ENCODE measurements around the gene NECTIN3. TPM values are rescaled to one million over a fixed set of nuclear protein-coding genes. Genes with fewer than 3 reads are reported as not detected.

Gene NECTIN3
- total RNA-seq, 6 experiments from 2014 or later, result 15.1 to 31.0 (median 23.1) TPM

DNA sequence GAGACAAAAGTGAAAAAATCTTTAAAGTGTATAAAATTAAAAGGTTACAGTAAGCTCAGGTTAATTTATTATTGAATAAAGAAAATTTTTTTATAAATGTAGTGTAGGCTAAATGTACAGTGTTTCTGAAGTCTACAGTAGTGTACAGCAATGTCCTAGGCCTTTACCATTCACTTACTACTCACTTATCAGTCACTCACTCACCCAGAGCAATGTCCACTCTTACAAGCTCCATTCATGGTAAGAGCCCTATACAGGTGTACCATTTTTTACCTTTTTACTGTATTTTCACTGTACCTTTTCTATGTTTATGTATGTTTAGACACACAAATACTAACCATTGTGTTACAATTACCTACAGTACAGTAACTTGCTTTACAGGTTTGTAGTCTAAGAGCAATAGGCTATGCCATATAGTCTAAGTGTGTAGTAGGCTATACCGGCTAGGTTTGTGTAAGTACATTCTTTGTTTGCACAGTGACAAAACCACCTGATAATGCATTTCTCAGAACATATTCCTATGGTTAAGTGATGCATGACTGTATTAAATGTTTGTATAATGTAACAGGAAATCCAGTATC lies 38.1 kb upstream of the NECTIN3 start:
- 77% methylated on average over 1 of the region's 1 CpG for WGBS (ENCODE audit: insufficient coverage, low coverage, low lambda C conversion rate, missing lambda C conversion rate)
- ATAC-seq, result no peak
- Histone ChIP-seq H3K36me3 (no peaks in the 10 kb centered on the region), H3K9me3 (no peaks in the 10 kb centered on the region), H3K27ac (no peak overlapping the region), H3K4me1 (no peaks in the 10 kb centered on the region), H3K27me3 (no peaks in the 10 kb centered on the region), H3K4me3 (no peak overlapping the region)
- TF ChIP-seq, protein P1, sequence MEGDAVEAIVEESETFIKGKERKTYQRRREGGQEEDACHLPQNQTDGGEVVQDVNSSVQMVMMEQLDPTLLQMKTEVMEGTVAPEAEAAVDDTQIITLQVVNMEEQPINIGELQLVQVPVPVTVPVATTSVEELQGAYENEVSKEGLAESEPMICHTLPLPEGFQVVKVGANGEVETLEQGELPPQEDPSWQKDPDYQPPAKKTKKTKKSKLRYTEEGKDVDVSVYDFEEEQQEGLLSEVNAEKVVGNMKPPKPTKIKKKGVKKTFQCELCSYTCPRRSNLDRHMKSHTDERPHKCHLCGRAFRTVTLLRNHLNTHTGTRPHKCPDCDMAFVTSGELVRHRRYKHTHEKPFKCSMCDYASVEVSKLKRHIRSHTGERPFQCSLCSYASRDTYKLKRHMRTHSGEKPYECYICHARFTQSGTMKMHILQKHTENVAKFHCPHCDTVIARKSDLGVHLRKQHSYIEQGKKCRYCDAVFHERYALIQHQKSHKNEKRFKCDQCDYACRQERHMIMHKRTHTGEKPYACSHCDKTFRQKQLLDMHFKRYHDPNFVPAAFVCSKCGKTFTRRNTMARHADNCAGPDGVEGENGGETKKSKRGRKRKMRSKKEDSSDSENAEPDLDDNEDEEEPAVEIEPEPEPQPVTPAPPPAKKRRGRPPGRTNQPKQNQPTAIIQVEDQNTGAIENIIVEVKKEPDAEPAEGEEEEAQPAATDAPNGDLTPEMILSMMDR (IDR thresholded peaks at IDR 0.05), result no peak
- TF ChIP-seq POLR2A (IDR thresholded peaks at IDR 0.05), result no peak
- no peak for DNase-seq
- intact Hi-C loops (cut with DNase I), result no loop called here

DNA sequence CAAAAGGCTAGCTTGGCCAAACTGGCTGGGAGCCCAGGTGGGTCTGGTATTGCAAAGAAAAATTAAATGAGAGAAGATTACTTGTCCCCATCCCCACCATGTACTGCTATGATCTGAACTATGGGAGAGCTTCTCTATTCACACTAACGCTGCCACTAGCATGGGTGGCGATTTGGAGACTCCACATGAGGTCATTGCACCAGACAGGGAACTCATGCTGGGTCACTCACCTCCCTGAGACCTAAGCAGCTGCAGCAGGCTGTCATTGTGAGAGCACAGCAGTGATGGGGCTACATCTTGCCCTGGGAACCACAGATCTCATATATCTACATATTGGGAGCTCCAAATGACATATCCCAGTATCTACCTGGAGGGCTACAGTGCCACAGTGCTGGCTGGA lies 36.3 kb upstream of the NECTIN3 start:
- TF ChIP-seq, protein P1 (IDR thresholded peaks at IDR 0.05), result no peak
- TF ChIP-seq POLR2A (IDR thresholded peaks at IDR 0.05), result no peak
- 40% methylated on average over 1 of the region's 2 CpGs for whole genome bisulfite sequencing (ENCODE audit: insufficient coverage, low coverage, low lambda C conversion rate, missing lambda C conversion rate)

DNA sequence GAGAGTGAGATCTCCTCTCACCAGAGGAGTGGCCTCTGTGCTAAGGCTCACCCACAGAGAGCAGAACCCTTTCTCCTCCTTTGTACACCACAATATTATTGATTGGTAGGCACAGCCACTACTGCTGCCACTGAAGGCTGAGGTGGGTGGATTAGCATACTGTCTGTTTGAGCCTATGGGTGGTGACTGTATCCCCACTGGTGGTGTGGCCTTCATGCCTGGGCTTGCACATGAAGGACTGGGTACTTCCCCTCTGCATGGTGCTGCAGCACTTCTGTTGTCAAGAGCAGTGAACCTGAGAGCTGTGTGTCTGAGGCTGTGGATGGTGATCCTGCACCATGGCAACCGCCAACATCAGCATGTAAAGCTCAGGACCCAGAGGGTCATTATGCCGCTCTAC lies 35.7 kb upstream of the NECTIN3 start:
- intact Hi-C loops (cut with DNase I), result no loop called here
- DNase-seq (no peak), ATAC-seq (no peak)
- H3K9me3 ChIP-seq, result no peaks in the 10 kb centered on the region
- H3K4me1 ChIP-seq, result no peaks in the 10 kb centered on the region
- WGBS (ENCODE audit: insufficient coverage, low coverage, low lambda C conversion rate, missing lambda C conversion rate), result no CpG with 5 or more reads among the region's 2 CpGs
- no peaks in the 10 kb centered on the region for H3K27me3 ChIP-seq
- TF ChIP-seq POLR2A (IDR thresholded peaks at IDR 0.05), result no peak
- TF ChIP-seq, protein P1 (IDR thresholded peaks at IDR 0.05), result no peak
- no peak overlapping the region for H3K27ac ChIP-seq
- no peaks in the 10 kb centered on the region for H3K36me3 ChIP-seq
- H3K4me3 ChIP-seq, result no peak overlapping the region

More for the DNA sequence above, 36.3 kb upstream of the NECTIN3 start:
- no peaks in the 10 kb centered on the region for H3K27me3 ChIP-seq
- DNase-seq (no peak), ATAC-seq (peak in 3 of 4 donors; percentile 56 to 79 (median 60))
- no peak overlapping the region for H3K4me3 ChIP-seq
- H3K27ac ChIP-seq, result no peak overlapping the region
- H3K36me3 ChIP-seq, result no peaks in the 10 kb centered on the region
- H3K9me3 ChIP-seq, result no peaks in the 10 kb centered on the region
- no peaks in the 10 kb centered on the region for H3K4me1 ChIP-seq
- intact Hi-C loops (cut with DNase I), result no loop called here

DNA sequence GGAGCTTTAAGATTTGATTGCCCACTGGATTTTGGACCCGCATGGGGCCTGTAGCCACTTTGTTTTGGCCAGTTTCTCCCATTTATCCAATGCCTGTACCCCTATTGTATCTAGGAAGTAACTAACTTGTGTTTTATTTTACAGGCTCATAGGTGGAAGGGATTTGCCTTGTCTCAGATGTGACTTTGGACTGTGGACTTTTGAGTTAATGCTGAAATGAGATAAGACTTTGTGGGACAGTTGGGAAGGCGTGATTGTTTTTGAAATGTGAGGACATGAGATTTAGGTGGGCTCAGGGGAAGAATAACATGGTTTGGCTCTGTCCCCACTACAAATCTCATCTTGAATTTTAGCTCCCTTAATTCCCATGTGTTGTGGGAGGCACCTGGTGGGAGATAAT lies 30.7 kb upstream of the NECTIN3 start:
- Histone ChIP-seq H3K9me3 (no peaks in the 10 kb centered on the region), H3K36me3 (no peaks in the 10 kb centered on the region), H3K4me1 (no peaks in the 10 kb centered on the region), H3K4me3 (no peak overlapping the region), H3K27me3 (no peaks in the 10 kb centered on the region), H3K27ac (no peak overlapping the region)
- intact Hi-C loops (cut with DNase I), result no loop called here
- DNase-seq (no peak), ATAC-seq (peak in 1 of 4 donors; percentile 31)
- 58% methylated on average over 2 of the region's 2 CpGs for WGBS (ENCODE audit: insufficient coverage, low coverage, low lambda C conversion rate, missing lambda C conversion rate)
- TF ChIP-seq POLR2A (IDR thresholded peaks at IDR 0.05), result no peak
- TF ChIP-seq, protein P1 (IDR thresholded peaks at IDR 0.05), result no peak
